Epithelial cell of proximal tubule (primary cell): ENCODE data around the gene GVQW3. TPM values are rescaled to one million over a fixed set of nuclear protein-coding genes. Genes with fewer than 3 reads are reported as not detected.
"Not testable (repeated sequence)": the region's sequence is repeated elsewhere in the genome, so short reads cannot be mapped to it uniquely, and the experiment has no call there.

Experiments
- DNase-seq: peaks from one replicate; pipeline ENCODE4 v3.0.0-alpha.2; 2011; ENCODE audit warnings: low read depth
- H3K4me3 ChIP-seq: 2 replicates; pipeline ENCODE4 v1.5.1; 2011; ENCODE audit warnings: low read depth, mild to moderate bottlenecking, low read length
- CTCF ChIP-seq: conservative IDR thresholded peaks from 2 replicates; pipeline ENCODE4 v1.5.1; 2012; ENCODE audit warnings: low read depth, mild to moderate bottlenecking, low read length
- total RNA-seq: library from RNA; depleted of rRNA; stranded (reverse); fragments of >200 nt; gene quantifications from 2 replicates; pipeline ENCODE4 v1.2.3, GENCODE V29; 2015

GVQW3 gene
- total RNA-seq, 1 donor from 2014 or later = 7.0 TPM

GRCh38 chr11:76392870-76393269 lies 11.7 kb downstream of the GVQW3 start:
- no peak overlapping the region for H3K4me3 ChIP-seq
- TF ChIP-seq CTCF = no peak
- DNase-seq = no peak

DNA sequence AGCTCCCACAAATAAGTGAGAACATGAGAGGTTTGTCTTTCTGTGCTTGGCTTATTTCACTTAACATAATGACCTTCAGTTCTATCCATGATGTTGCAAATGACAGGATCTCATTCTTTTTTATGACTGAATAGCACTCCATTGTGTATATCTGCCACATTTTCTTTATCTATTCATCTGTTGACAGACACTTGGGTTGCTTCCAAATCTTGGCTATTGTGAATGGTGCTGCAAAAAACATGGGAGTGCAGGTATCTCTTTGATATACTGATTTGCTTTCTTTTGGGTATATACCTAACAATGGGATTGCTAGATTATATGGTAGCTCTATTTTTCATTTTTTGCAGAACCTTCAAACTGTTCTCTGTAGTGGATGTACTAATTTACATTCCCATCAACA lies 13.3 kb downstream of the GVQW3 start:
- DNase-seq = no peak
- no peak overlapping the region for H3K4me3 ChIP-seq
- TF ChIP-seq CTCF = no peak

GRCh38 chr11:76395296-76395695 lies 14.2 kb downstream of the GVQW3 start:
- no peak for TF ChIP-seq CTCF

DNA sequence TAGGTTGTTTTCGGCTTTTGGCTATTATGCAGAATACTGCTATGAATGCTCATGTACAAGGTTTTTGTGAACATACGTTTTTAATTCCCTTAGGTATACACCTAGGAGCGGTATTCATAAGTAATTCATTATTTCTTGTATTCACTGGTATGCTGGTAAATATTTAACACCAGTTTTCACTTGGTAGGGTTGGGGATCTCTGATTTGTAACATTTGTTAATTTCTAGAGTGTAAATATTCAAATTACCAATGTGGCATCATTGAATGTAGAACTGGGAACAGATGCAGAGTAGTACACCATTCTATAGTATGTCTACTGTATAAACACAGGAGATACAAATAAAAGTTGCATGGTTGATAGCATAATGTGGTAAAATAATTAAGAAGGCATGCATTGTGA lies 16.3 kb downstream of the GVQW3 start:
- H3K4me3 ChIP-seq = no peak overlapping the region
- DNase-seq = no peak
- no peak for TF ChIP-seq CTCF

More at GRCh38 chr11:76395296-76395695, 14.2 kb downstream of the GVQW3 start:
- H3K4me3 ChIP-seq = no peak overlapping the region
- no peak for DNase-seq

GRCh38 chr11:76400967-76401366 lies 19.8 kb downstream of the GVQW3 start:
- no peak for TF ChIP-seq CTCF
- no peak for DNase-seq
- H3K4me3 ChIP-seq = no peak overlapping the region

DNA sequence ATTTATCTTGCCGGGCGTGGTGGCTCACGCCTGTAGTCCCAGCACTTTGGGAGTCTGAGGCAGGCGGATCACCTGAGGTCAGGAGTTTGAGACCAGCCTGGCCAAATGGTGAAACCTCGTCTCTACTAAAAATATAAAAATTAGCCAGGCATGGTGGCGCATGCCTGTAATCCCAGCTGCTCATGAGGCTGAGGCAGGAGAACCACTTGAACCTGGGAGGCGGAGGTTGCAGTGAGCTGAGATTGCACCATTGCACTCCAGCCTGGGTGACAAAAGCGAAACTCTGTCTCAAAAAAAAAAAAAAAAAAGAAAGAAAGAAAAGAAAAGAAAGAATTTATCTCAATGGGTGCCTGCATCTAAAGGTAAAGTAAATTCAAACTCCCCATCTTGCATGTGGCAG lies 20.4 kb downstream of the GVQW3 start:
- DNase-seq, H3K4me3 ChIP-seq: not testable (repeated sequence)

GRCh38 chr11:76406359-76406758 lies 25.2 kb downstream of the GVQW3 start:
- no peak overlapping the region for H3K4me3 ChIP-seq
- DNase-seq = no peak
- no peak for TF ChIP-seq CTCF
